Measurements from ENCODE around the gene LRG1. TPM values are rescaled to one million over a fixed set of nuclear protein-coding genes. Genes with fewer than 3 reads are reported as not detected.

The LRG1 gene
- total and polyA plus RNA-seq, 2 donors from 2014 or later: 2.2 to 26.4 TPM

GRCh38 chr19:4556597-4557127 lies 16.8 kb upstream of the LRG1 start:
- Histone ChIP-seq H3K27me3 (ENCODE audit: control insufficient read depth, insufficient read depth, low read length) (no peaks in the 10 kb centered on the region), H3K9me3 (ENCODE audit: control insufficient read depth in 2 of 3, insufficient read depth in 1 of 3, low read length in 3 of 3) (no peaks in the 10 kb centered on the region), H3K27ac (ENCODE audit: low read depth in 2 of 2, low read length in 2 of 2) (no peak overlapping the region), H3K9ac (ENCODE audit: low read length in 3 of 3) (no peak overlapping the region), H3K4me1 (ENCODE audit: control insufficient read depth in 2 of 3, insufficient read depth in 2 of 3, low read depth in 1 of 3, low read length in 3 of 3) (no peaks in the 10 kb centered on the region), H3K36me3 (ENCODE audit: control insufficient read depth in 2 of 3, insufficient read depth in 3 of 3, low read length in 3 of 3) (no peaks in the 10 kb centered on the region), H3K4me3 (ENCODE audit: low read length in 3 of 3) (no peak overlapping the region)
- no peak for FAIRE-seq
- intact Hi-C loops (cut with DNase I): no loop called here
- DNase-seq: peak in 1 of 5 donors; percentile 53
- no peak for TF ChIP-seq CTCF (IDR thresholded peaks at IDR 0.05; ENCODE audit: borderline replicate concordance, extremely low read depth, insufficient read depth)

- no peak for FAIRE-seq
- intact Hi-C loops (cut with DNase I): no loop called here
- Histone ChIP-seq H3K27ac (ENCODE audit: low read depth in 2 of 2, low read length in 2 of 2) (no peak overlapping the region), H3K9ac (ENCODE audit: low read length in 3 of 3) (no peak overlapping the region), H3K36me3 (ENCODE audit: control insufficient read depth in 2 of 3, insufficient read depth in 3 of 3, low read length in 3 of 3) (no peaks in the 10 kb centered on the region), H3K9me3 (ENCODE audit: control insufficient read depth in 2 of 3, insufficient read depth in 1 of 3, low read length in 3 of 3) (no peaks in the 10 kb centered on the region), H3K4me1 (ENCODE audit: control insufficient read depth in 2 of 3, insufficient read depth in 2 of 3, low read depth in 1 of 3, low read length in 3 of 3) (no peaks in the 10 kb centered on the region), H3K27me3 (ENCODE audit: control insufficient read depth, insufficient read depth, low read length) (no peaks in the 10 kb centered on the region), H3K4me3 (ENCODE audit: low read length in 3 of 3) (no peak overlapping the region)
- no peak for TF ChIP-seq CTCF (IDR thresholded peaks at IDR 0.05; ENCODE audit: borderline replicate concordance, extremely low read depth, insufficient read depth)
- DNase-seq: peak in 1 of 5 donors; percentile 57
These were observed 16.1 kb upstream of the LRG1 start for GRCh38 chr19:4555657-4556561.

GRCh38 chr19:4554717-4555116 lies 14.9 kb upstream of the LRG1 start:
- intact Hi-C loops (cut with DNase I): no loop called here
- DNase-seq (no peak), FAIRE-seq (no peak)
- H3K27ac ChIP-seq (ENCODE audit: low read depth in 2 of 2, low read length in 2 of 2): no peak overlapping the region
- TF ChIP-seq CTCF (IDR thresholded peaks at IDR 0.05; ENCODE audit: borderline replicate concordance, extremely low read depth, insufficient read depth): no peak
- no peaks in the 10 kb centered on the region for H3K4me1 ChIP-seq (ENCODE audit: control insufficient read depth in 2 of 3, insufficient read depth in 2 of 3, low read depth in 1 of 3, low read length in 3 of 3)
- no peaks in the 10 kb centered on the region for H3K9me3 ChIP-seq (ENCODE audit: control insufficient read depth in 2 of 3, insufficient read depth in 1 of 3, low read length in 3 of 3)
- no peak overlapping the region for H3K4me3 ChIP-seq (ENCODE audit: low read length in 3 of 3)
- H3K27me3 ChIP-seq (ENCODE audit: control insufficient read depth, insufficient read depth, low read length): no peaks in the 10 kb centered on the region
- H3K9ac ChIP-seq (ENCODE audit: low read length in 3 of 3): no peak overlapping the region
- no peaks in the 10 kb centered on the region for H3K36me3 ChIP-seq (ENCODE audit: control insufficient read depth in 2 of 3, insufficient read depth in 3 of 3, low read length in 3 of 3)

Measured in kidney (tissue), 14 donors.